Vagina (tissue), 2 donors: ENCODE results near the gene TEAD1.

ENCODE experiments used
- POLR2A ChIP-seq, 2 donors: fragments of 450-650 bp; IDR thresholded peaks; one replicate each; pipeline ENCODE4 v1.6.1; 2017; ENCODE audit warnings: antibody characterized with exemption in 2 of 2, mild to moderate bottlenecking in 2 of 2, moderate library complexity in 2 of 2
- POLR2AphosphoS5 ChIP-seq, 2 donors: sonication (generic); formaldehyde crosslinking; IDR thresholded peaks; one replicate each; pipeline ENCODE4 v1.9.0; 2017; ENCODE audit warnings: antibody characterized with exemption in 2 of 2, mild to moderate bottlenecking in 2 of 2, low read depth in 1 of 2; ENCODE audit not compliant: insufficient read depth in 1 of 2
- TF ChIP-seq, protein P1 (sequence below), 3 experiments: fragments of 450-650 bp in 2 of 3; fragments of 200-600 bp in 1 of 3; sonication (generic) in 1 of 3; IDR thresholded peaks; one replicate each; pipeline ENCODE4 v1.5.1; 2017 to 2019; ENCODE audit warnings: antibody characterized with exemption in 3 of 3, mild to moderate bottlenecking in 2 of 3, moderate library complexity in 2 of 3

DNA sequence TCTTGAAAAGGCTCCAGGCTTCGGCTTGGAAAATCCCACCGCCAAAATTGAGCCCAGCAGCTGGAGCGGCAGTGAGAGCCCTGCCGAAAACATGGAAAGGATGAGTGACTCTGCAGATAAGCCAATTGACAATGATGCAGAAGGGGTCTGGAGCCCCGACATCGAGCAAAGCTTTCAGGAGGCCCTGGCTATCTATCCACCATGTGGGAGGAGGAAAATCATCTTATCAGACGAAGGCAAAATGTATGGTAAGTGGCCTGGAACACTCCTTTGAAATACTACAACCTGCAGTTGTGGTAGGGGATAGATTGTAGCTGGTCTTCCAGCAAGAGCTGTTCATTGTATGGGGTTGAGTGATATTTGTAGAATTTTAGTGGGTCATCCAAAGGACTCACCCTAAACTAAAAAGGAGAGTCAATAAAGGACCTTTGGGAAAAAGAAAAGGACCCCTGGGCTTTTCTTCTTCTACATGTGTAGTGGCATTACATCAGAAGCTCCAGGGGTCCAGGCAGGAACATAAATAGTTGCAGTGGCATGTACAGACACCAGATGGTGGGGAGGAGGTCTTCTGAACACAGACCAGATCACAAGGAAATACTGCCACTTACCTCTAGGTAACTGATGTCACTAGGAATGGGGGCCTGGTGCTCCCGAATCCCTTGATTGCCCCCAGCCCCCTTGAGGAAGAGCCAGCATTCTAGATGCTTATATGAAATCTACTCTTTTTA lies 90.1 kb downstream of the TEAD1 start:
- TF ChIP-seq, protein P1, sequence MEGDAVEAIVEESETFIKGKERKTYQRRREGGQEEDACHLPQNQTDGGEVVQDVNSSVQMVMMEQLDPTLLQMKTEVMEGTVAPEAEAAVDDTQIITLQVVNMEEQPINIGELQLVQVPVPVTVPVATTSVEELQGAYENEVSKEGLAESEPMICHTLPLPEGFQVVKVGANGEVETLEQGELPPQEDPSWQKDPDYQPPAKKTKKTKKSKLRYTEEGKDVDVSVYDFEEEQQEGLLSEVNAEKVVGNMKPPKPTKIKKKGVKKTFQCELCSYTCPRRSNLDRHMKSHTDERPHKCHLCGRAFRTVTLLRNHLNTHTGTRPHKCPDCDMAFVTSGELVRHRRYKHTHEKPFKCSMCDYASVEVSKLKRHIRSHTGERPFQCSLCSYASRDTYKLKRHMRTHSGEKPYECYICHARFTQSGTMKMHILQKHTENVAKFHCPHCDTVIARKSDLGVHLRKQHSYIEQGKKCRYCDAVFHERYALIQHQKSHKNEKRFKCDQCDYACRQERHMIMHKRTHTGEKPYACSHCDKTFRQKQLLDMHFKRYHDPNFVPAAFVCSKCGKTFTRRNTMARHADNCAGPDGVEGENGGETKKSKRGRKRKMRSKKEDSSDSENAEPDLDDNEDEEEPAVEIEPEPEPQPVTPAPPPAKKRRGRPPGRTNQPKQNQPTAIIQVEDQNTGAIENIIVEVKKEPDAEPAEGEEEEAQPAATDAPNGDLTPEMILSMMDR (IDR thresholded peaks at IDR 0.05): no peak
- no peak for TF ChIP-seq POLR2A (IDR thresholded peaks at IDR 0.05)
- TF ChIP-seq POLR2AphosphoS5 (IDR thresholded peaks at IDR 0.05; ENCODE audit: insufficient read depth in 1 of 2, low read depth in 1 of 2): no peak
